Trophoblast cell (in vitro differentiated cells and primary cell): ENCODE data around the gene NSMF.

Experiments used
- DNase-seq, 2 donors: peaks; one replicate each; pipeline ENCODE4 v3.0.0-alpha.2; 2016
- H2AFZ ChIP-seq: 2 replicates; pipeline ENCODE4 v1.6.1; 2013; ENCODE audit warnings: low read length, moderate library complexity, mild to moderate bottlenecking; ENCODE audit not compliant: insufficient read depth, poor library complexity
- H2AK5ac ChIP-seq: 2 replicates; pipeline ENCODE4 v1.6.1; 2013; ENCODE audit warnings: mild to moderate bottlenecking, low read length
- H2BK120ac ChIP-seq: 2 replicates; pipeline ENCODE4 v1.6.1; 2013; ENCODE audit warnings: low read length, mild to moderate bottlenecking, moderate library complexity; ENCODE audit not compliant: insufficient read depth, poor library complexity
- H2BK12ac ChIP-seq: 2 replicates; pipeline ENCODE4 v1.6.1; 2013; ENCODE audit warnings: mild to moderate bottlenecking, low read length, moderate library complexity
- H2BK5ac ChIP-seq: 2 replicates; pipeline ENCODE4 v1.6.1; 2013; ENCODE audit warnings: low read length, low read depth, moderate library complexity, mild to moderate bottlenecking; ENCODE audit not compliant: poor library complexity
- H3K14ac ChIP-seq: 2 replicates; pipeline ENCODE4 v1.6.1; 2013; ENCODE audit warnings: mild to moderate bottlenecking, low read length
- H3K18ac ChIP-seq: 2 replicates; pipeline ENCODE4 v1.6.1; 2013; ENCODE audit warnings: mild to moderate bottlenecking, low read length
- H3K23ac ChIP-seq: 2 replicates; pipeline ENCODE4 v1.6.1; 2013; ENCODE audit warnings: low read length
- H3K27ac ChIP-seq: 2 replicates; pipeline ENCODE4 v1.5.1; 2013; ENCODE audit warnings: low read depth, mild to moderate bottlenecking, inconsistent platforms, low read length, moderate library complexity
- H3K27me3 ChIP-seq: 2 replicates; pipeline ENCODE4 v1.6.1; 2013; ENCODE audit warnings: inconsistent platforms, mild to moderate bottlenecking, low read length, moderate library complexity; ENCODE audit not compliant: insufficient read depth
- H3K36me3 ChIP-seq, 2 experiments: 1 replicate in 1 of 2; 2 replicates in 1 of 2; pipeline ENCODE4 v1.6.1; 2013; ENCODE audit warnings: low read length in 2 of 2, mild to moderate bottlenecking in 2 of 2, moderate library complexity in 1 of 2; ENCODE audit not compliant: insufficient read depth in 2 of 2, control insufficient read depth in 1 of 2
- H3K4ac ChIP-seq: 2 replicates; pipeline ENCODE4 v1.6.1; 2013; ENCODE audit warnings: low read depth, mild to moderate bottlenecking, low read length, moderate library complexity
- H3K4me1 ChIP-seq, 2 experiments: 1 replicate in 1 of 2; 2 replicates in 1 of 2; pipeline ENCODE4 v1.6.1; 2013; ENCODE audit warnings: low read length in 2 of 2, mild to moderate bottlenecking in 2 of 2, moderate library complexity in 1 of 2; ENCODE audit not compliant: insufficient read depth in 2 of 2, control insufficient read depth in 1 of 2
- H3K4me2 ChIP-seq: 2 replicates; pipeline ENCODE4 v1.6.1; 2013; ENCODE audit warnings: inconsistent platforms, mild to moderate bottlenecking, low read length, moderate library complexity
- H3K4me3 ChIP-seq: 2 replicates; pipeline ENCODE4 v1.5.1; 2013; ENCODE audit warnings: mild to moderate bottlenecking, low read depth, low read length, inconsistent platforms
- H3K79me1 ChIP-seq: one replicate; pipeline ENCODE4 v1.6.1; 2013; ENCODE audit warnings: low read length
- H3K79me2 ChIP-seq: 2 replicates; pipeline ENCODE4 v1.6.1; 2013; ENCODE audit warnings: low read length, mild to moderate bottlenecking; ENCODE audit not compliant: control insufficient read depth, insufficient read depth, poor library complexity
- H3K9ac ChIP-seq: 2 replicates; pipeline ENCODE4 v1.6.1; 2013; ENCODE audit warnings: mild to moderate bottlenecking, low read length
- H3K9me3 ChIP-seq: 2 replicates; pipeline ENCODE4 v1.6.1; 2013; ENCODE audit warnings: low read depth, mild to moderate bottlenecking, control low read depth, inconsistent platforms, low read length; ENCODE audit not compliant: insufficient read depth
- H4K12ac ChIP-seq: 2 replicates; pipeline ENCODE4 v1.6.1; 2013; ENCODE audit warnings: low read depth, mild to moderate bottlenecking, low read length, moderate library complexity
- H4K8ac ChIP-seq: 2 replicates; pipeline ENCODE4 v1.6.1; 2013; ENCODE audit warnings: low read depth, mild to moderate bottlenecking, low read length, moderate library complexity
- H4K91ac ChIP-seq: one replicate; pipeline ENCODE4 v1.6.1; 2013; ENCODE audit warnings: low read depth, mild to moderate bottlenecking, low read length, moderate library complexity
- WGBS: extraction: QIAGEN DNeasy Blood & Tissue Kit; methylation state at CpG from one replicate; pipeline ENCODE4 v1.1.7; 2013; ENCODE audit warnings: missing lambda C conversion rate; ENCODE audit not compliant: insufficient read length, insufficient coverage; ENCODE audit errors: extremely low coverage; 5-methylcytosine and 5-hydroxymethylcytosine counted together

NSMF gene

GRCh38 chr9:137409515-137409914 is 49.6 kb downstream of the NSMF start:
- H3K79me2 ChIP-seq, result peaks cover 2% of the 10 kb centered on the region
- no CpG with 5 or more reads among the region's 11 CpGs for WGBS

GRCh38 chr9:137408651-137409405 is 50.3 kb downstream of the NSMF start:
- H2BK120ac ChIP-seq, result no peak overlapping the region
- H3K79me1 ChIP-seq, result peaks cover 2% of the 10 kb centered on the region
- no peak overlapping the region for H2AFZ ChIP-seq
- peaks cover 0 to 2% of the 10 kb centered on the region in 2 experiments for H3K36me3 ChIP-seq
- no peaks in the 10 kb centered on the region for H3K9me3 ChIP-seq
- no peak overlapping the region for H2BK5ac ChIP-seq
- H4K8ac ChIP-seq, result no peak overlapping the region
- H3K4me1 ChIP-seq, result peaks cover 0 to 16% of the 10 kb centered on the region in 2 experiments
- H3K79me2 ChIP-seq, result peaks cover 2% of the 10 kb centered on the region
- no peak overlapping the region for H2AK5ac ChIP-seq
- H3K27ac ChIP-seq, result no peak overlapping the region
- no CpG with 5 or more reads among the region's 24 CpGs for WGBS
- no peak overlapping the region for H3K4ac ChIP-seq
- DNase-seq, result peak; percentile 70 to 77
- no peak overlapping the region for H4K12ac ChIP-seq
- H3K4me3 ChIP-seq, result no peak overlapping the region
- no peak overlapping the region for H3K9ac ChIP-seq
- H3K14ac ChIP-seq, result no peak overlapping the region
- H3K27me3 ChIP-seq, result peaks cover 3% of the 10 kb centered on the region
- no peak overlapping the region for H3K4me2 ChIP-seq
- no peak overlapping the region for H3K23ac ChIP-seq
- no peak overlapping the region for H3K18ac ChIP-seq
- H4K91ac ChIP-seq, result no peak overlapping the region
- no peak overlapping the region for H2BK12ac ChIP-seq

More at GRCh38 chr9:137409515-137409914, 49.6 kb downstream of the NSMF start:
- peaks cover 0 to 2% of the 10 kb centered on the region in 2 experiments for H3K36me3 ChIP-seq
- no peak overlapping the region for H4K91ac ChIP-seq
- H3K14ac ChIP-seq, result no peak overlapping the region
- H3K27me3 ChIP-seq, result peaks cover 3% of the 10 kb centered on the region
- H3K23ac ChIP-seq, result no peak overlapping the region
- peaks cover 0 to 16% of the 10 kb centered on the region in 2 experiments for H3K4me1 ChIP-seq
- H3K4me3 ChIP-seq, result no peak overlapping the region
- H3K18ac ChIP-seq, result no peak overlapping the region
- H4K12ac ChIP-seq, result no peak overlapping the region
- peaks cover 2% of the 10 kb centered on the region for H3K79me1 ChIP-seq
- no peak overlapping the region for H4K8ac ChIP-seq
- no peak overlapping the region for H2AK5ac ChIP-seq
- H3K27ac ChIP-seq, result no peak overlapping the region
- H3K9me3 ChIP-seq, result no peaks in the 10 kb centered on the region
- no peak overlapping the region for H3K4me2 ChIP-seq
- H3K4ac ChIP-seq, result no peak overlapping the region
- H2AFZ ChIP-seq, result no peak overlapping the region
- DNase-seq, result no peak
- no peak overlapping the region for H2BK12ac ChIP-seq
- no peak overlapping the region for H3K9ac ChIP-seq
- no peak overlapping the region for H2BK5ac ChIP-seq
- H2BK120ac ChIP-seq, result no peak overlapping the region

GRCh38 chr9:137407590-137408300 is 51.4 kb downstream of the NSMF start:
- H3K9ac ChIP-seq, result no peak overlapping the region
- peaks cover 0 to 16% of the 10 kb centered on the region in 2 experiments for H3K4me1 ChIP-seq
- H3K23ac ChIP-seq, result no peak overlapping the region
- peaks cover 0 to 2% of the 10 kb centered on the region in 2 experiments for H3K36me3 ChIP-seq
- H2BK5ac ChIP-seq, result no peak overlapping the region
- WGBS, result no CpG with 5 or more reads among the region's 31 CpGs
- H4K91ac ChIP-seq, result no peak overlapping the region
- no peak overlapping the region for H3K4ac ChIP-seq
- no peak overlapping the region for H3K4me2 ChIP-seq
- no peak for DNase-seq
- H2BK120ac ChIP-seq, result no peak overlapping the region
- H4K8ac ChIP-seq, result no peak overlapping the region
- peaks cover 3% of the 10 kb centered on the region for H3K27me3 ChIP-seq
- H4K12ac ChIP-seq, result no peak overlapping the region
- H2BK12ac ChIP-seq, result no peak overlapping the region
- H3K14ac ChIP-seq, result no peak overlapping the region
- H2AFZ ChIP-seq, result no peak overlapping the region
- H3K79me1 ChIP-seq, result peaks cover 2% of the 10 kb centered on the region
- H2AK5ac ChIP-seq, result no peak overlapping the region
- peaks cover 2% of the 10 kb centered on the region for H3K79me2 ChIP-seq
- H3K9me3 ChIP-seq, result no peaks in the 10 kb centered on the region
- H3K18ac ChIP-seq, result no peak overlapping the region
- H3K4me3 ChIP-seq, result no peak overlapping the region
- no peak overlapping the region for H3K27ac ChIP-seq

GRCh38 chr9:137406876-137407589 is 52.1 kb downstream of the NSMF start:
- H3K4me1 ChIP-seq, result peaks cover 0 to 16% of the 10 kb centered on the region in 2 experiments
- H3K18ac ChIP-seq, result no peak overlapping the region
- peaks cover 2% of the 10 kb centered on the region for H3K79me1 ChIP-seq
- peaks cover 0 to 2% of the 10 kb centered on the region in 2 experiments for H3K36me3 ChIP-seq
- H4K12ac ChIP-seq, result no peak overlapping the region
- H3K27ac ChIP-seq, result no peak overlapping the region
- H3K9ac ChIP-seq, result no peak overlapping the region
- peak overlapping the region; percentile 8 for H4K8ac ChIP-seq
- no peak overlapping the region for H3K14ac ChIP-seq
- H2BK120ac ChIP-seq, result no peak overlapping the region
- H3K4me3 ChIP-seq, result no peak overlapping the region
- H2AFZ ChIP-seq, result no peak overlapping the region
- peaks cover 3% of the 10 kb centered on the region for H3K27me3 ChIP-seq
- no peak overlapping the region for H2AK5ac ChIP-seq
- no peak overlapping the region for H3K23ac ChIP-seq
- no peak overlapping the region for H3K4ac ChIP-seq
- no CpG with 5 or more reads among the region's 63 CpGs for WGBS
- peak; percentile 44 to 53 for DNase-seq
- no peaks in the 10 kb centered on the region for H3K9me3 ChIP-seq
- no peak overlapping the region for H2BK12ac ChIP-seq
- no peak overlapping the region for H4K91ac ChIP-seq
- H2BK5ac ChIP-seq, result no peak overlapping the region
- peak overlapping the region; percentile 61 for H3K4me2 ChIP-seq
- peaks cover 2% of the 10 kb centered on the region for H3K79me2 ChIP-seq
